Measurements from ENCODE around the gene SPTSSA. TPM values are rescaled to one million over a fixed set of nuclear protein-coding genes. Genes with fewer than 3 reads are reported as not detected.

SPTSSA gene
- total and polyA plus RNA-seq, 2 experiments from 2014 or later = 27.5 to 36.4 TPM

- TF ChIP-seq NANOG (IDR thresholded peaks at IDR 0.05; ENCODE audit: borderline replicate concordance) (no peak), EZH2 (IDR thresholded peaks at IDR 0.05; ENCODE audit: low read depth, unreplicated experiment) (no peak), ZNF114 (CRISPR knock-in tag; IDR thresholded peaks at IDR 0.05) (no peak), EZH2phosphoT487 (IDR thresholded peaks at IDR 0.05; ENCODE audit: unreplicated experiment) (no peak), ZNF331 (CRISPR knock-in tag; IDR thresholded peaks at IDR 0.05; ENCODE audit: low read depth) (no peak), STAT1 (IDR thresholded peaks at IDR 0.05; ENCODE audit: unreplicated experiment) (no peak), JUNB (IDR thresholded peaks at IDR 0.05; ENCODE audit: unreplicated experiment) (no peak)
- TF ChIP-seq, protein P1, sequence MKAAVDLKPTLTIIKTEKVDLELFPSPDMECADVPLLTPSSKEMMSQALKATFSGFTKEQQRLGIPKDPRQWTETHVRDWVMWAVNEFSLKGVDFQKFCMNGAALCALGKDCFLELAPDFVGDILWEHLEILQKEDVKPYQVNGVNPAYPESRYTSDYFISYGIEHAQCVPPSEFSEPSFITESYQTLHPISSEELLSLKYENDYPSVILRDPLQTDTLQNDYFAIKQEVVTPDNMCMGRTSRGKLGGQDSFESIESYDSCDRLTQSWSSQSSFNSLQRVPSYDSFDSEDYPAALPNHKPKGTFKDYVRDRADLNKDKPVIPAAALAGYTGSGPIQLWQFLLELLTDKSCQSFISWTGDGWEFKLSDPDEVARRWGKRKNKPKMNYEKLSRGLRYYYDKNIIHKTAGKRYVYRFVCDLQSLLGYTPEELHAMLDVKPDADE (IDR thresholded peaks at IDR 0.05) = no peak
- TF ChIP-seq, protein P2, sequence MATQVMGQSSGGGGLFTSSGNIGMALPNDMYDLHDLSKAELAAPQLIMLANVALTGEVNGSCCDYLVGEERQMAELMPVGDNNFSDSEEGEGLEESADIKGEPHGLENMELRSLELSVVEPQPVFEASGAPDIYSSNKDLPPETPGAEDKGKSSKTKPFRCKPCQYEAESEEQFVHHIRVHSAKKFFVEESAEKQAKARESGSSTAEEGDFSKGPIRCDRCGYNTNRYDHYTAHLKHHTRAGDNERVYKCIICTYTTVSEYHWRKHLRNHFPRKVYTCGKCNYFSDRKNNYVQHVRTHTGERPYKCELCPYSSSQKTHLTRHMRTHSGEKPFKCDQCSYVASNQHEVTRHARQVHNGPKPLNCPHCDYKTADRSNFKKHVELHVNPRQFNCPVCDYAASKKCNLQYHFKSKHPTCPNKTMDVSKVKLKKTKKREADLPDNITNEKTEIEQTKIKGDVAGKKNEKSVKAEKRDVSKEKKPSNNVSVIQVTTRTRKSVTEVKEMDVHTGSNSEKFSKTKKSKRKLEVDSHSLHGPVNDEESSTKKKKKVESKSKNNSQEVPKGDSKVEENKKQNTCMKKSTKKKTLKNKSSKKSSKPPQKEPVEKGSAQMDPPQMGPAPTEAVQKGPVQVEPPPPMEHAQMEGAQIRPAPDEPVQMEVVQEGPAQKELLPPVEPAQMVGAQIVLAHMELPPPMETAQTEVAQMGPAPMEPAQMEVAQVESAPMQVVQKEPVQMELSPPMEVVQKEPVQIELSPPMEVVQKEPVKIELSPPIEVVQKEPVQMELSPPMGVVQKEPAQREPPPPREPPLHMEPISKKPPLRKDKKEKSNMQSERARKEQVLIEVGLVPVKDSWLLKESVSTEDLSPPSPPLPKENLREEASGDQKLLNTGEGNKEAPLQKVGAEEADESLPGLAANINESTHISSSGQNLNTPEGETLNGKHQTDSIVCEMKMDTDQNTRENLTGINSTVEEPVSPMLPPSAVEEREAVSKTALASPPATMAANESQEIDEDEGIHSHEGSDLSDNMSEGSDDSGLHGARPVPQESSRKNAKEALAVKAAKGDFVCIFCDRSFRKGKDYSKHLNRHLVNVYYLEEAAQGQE (IDR thresholded peaks at IDR 0.05; ENCODE audit: unreplicated experiment) = no peak
- Mint-ChIP-seq H3K36me3 (ENCODE audit: low read depth) (peaks cover 4% of the 10 kb centered on the region; the same call in 1 of the 3 replicates), H3K4me1 (no peaks in the 10 kb centered on the region), H3K27me3 (ENCODE audit: insufficient read depth, low read depth, poor library complexity) (peaks cover 2% of the 10 kb centered on the region), H3K4me3 (no peak overlapping the region), H3K27ac (no peak overlapping the region), H3K9me3 (peaks cover 19% of the 10 kb centered on the region)
- Histone ChIP-seq H3K36me3 (ENCODE audit: insufficient read depth) (no peaks in the 10 kb centered on the region), H3F3A (replicated peaks; ENCODE audit: low read depth) (no peaks in the 10 kb centered on the region), H3K79me2 (replicated peaks; ENCODE audit: insufficient read depth) (no peaks in the 10 kb centered on the region), H4K20me1 (replicated peaks; ENCODE audit: insufficient read depth) (no peaks in the 10 kb centered on the region), H3K4me2 (no peak overlapping the region), H3K27me3 (ENCODE audit: insufficient read depth) (no peaks in the 10 kb centered on the region), H2AFZ (no peak overlapping the region), H3K9me2 (ENCODE audit: insufficient read depth) (peaks cover 6% of the 10 kb centered on the region), H3K4me3 (no peak overlapping the region), H3K27ac (ENCODE audit: low read depth) (no peak overlapping the region), H3K4me1 (ENCODE audit: insufficient read depth) (no peaks in the 10 kb centered on the region)
- no peak for ATAC-seq
- no peak for DNase-seq (ENCODE audit: low spot score)
Measured at GRCh38 chr14:34424488-34424887, 37.6 kb downstream of the SPTSSA start.

DNA sequence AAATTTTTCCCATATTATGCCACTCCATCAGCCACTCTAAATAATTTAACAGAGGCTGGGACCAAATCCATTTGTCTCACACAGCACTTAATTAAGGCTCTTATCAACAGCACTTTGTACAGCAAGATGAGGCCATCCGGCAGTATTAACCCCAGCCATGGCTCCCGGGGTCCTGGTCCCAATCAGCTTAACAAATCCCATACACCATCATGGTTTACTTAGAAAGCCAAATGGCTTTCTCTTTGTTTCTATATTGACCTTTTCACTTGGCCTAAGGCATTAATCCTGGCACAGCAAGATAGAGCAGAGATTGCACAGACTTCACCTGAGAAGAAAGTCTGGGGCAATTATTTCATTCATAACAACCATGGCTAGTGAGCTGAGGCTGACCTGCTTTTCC lies 38.6 kb downstream of the SPTSSA start:
- no peak overlapping the region for H3K4me3 ChIP-seq
- ATAC-seq (no peak), DNase-seq (ENCODE audit: low spot score) (no peak)
- Mint-ChIP-seq H3K36me3 (ENCODE audit: low read depth) (peaks cover 4% of the 10 kb centered on the region; the same call in 1 of the 3 replicates), H3K9me3 (peaks cover 19% of the 10 kb centered on the region), H3K27me3 (ENCODE audit: insufficient read depth, low read depth, poor library complexity) (peaks cover 2% of the 10 kb centered on the region), H3K27ac (no peak overlapping the region), H3K4me3 (no peak overlapping the region), H3K4me1 (no peaks in the 10 kb centered on the region)
- peaks cover 3% of the 10 kb centered on the region; the same call in 1 of the 2 replicates for H3K9me2 ChIP-seq (ENCODE audit: insufficient read depth)
- H3K79me2 ChIP-seq (replicated peaks; ENCODE audit: insufficient read depth) = no peaks in the 10 kb centered on the region
- H3K27ac ChIP-seq (ENCODE audit: low read depth) = no peak overlapping the region
- no peaks in the 10 kb centered on the region for H3K4me1 ChIP-seq (ENCODE audit: insufficient read depth)
- H3K27me3 ChIP-seq (ENCODE audit: insufficient read depth) = no peaks in the 10 kb centered on the region
- no peak overlapping the region for H2AFZ ChIP-seq
- H3F3A ChIP-seq (replicated peaks; ENCODE audit: low read depth) = no peaks in the 10 kb centered on the region
- no peaks in the 10 kb centered on the region for H3K36me3 ChIP-seq (ENCODE audit: insufficient read depth)
- no peak overlapping the region for H3K4me2 ChIP-seq
- no peaks in the 10 kb centered on the region for H4K20me1 ChIP-seq (replicated peaks; ENCODE audit: insufficient read depth)
- TF ChIP-seq CREB1 (CRISPR knock-in tag; IDR thresholded peaks at IDR 0.05; ENCODE audit: low read depth) = no peak
- TF ChIP-seq POLR2AphosphoS5 (IDR thresholded peaks at IDR 0.05; ENCODE audit: low read depth) = no peak
- no peak for TF ChIP-seq EZH2phosphoT487 (IDR thresholded peaks at IDR 0.05; ENCODE audit: unreplicated experiment)
- TF ChIP-seq ZNF114 (CRISPR knock-in tag; IDR thresholded peaks at IDR 0.05) = no peak
- TF ChIP-seq ZNF331 (CRISPR knock-in tag; IDR thresholded peaks at IDR 0.05; ENCODE audit: low read depth) = no peak
- no peak for TF ChIP-seq EZH2 (IDR thresholded peaks at IDR 0.05; ENCODE audit: low read depth, unreplicated experiment)
- TF ChIP-seq STAT1 (IDR thresholded peaks at IDR 0.05; ENCODE audit: unreplicated experiment) = no peak
- TF ChIP-seq ZNF462 (CRISPR knock-in tag; IDR thresholded peaks at IDR 0.05) = no peak

Data from GM23338 (cell line).